GM21723 (cell line): ENCODE measurements around the gene LRRC19.
A peak's percentile ranks its signal among the peaks of the same experiment; 100 is the strongest.

Source experiments
- ATAC-seq: cut with Tn5 transposase; IDR thresholded peaks from one replicate; pipeline ENCODE4 v1.9.1; 2021; ENCODE audit warnings: mild to moderate bottlenecking, moderate library complexity; ENCODE audit not compliant: unreplicated experiment

Gene LRRC19, protein sequence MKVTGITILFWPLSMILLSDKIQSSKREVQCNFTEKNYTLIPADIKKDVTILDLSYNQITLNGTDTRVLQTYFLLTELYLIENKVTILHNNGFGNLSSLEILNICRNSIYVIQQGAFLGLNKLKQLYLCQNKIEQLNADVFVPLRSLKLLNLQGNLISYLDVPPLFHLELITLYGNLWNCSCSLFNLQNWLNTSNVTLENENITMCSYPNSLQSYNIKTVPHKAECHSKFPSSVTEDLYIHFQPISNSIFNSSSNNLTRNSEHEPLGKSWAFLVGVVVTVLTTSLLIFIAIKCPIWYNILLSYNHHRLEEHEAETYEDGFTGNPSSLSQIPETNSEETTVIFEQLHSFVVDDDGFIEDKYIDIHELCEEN

DNA sequence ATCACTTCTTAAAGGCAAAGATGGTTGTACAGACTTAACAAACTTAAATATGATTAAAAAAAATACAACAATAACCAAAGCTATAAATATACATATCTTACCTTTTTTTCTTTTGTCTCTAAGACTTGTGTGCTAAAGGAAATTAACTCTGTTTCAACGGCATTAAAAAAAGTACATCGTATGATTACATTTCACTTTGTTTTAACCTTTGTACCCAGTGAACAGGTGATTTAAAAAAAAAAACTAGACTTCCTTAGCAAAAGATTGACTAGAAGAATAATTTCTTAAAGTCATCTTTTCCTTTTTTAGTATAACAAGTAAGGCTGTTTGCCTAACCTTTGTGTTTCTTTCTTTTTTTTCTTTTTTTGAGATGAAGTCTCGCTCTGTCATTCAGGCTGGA is at the start of gene LRRC19:
LRRC19 (minus strand) TSS at position 182 of the 400 bp plus-strand sequence. CDS start 5,978 bp downstream, outside the sequence.
- no peak for ATAC-seq

DNA sequence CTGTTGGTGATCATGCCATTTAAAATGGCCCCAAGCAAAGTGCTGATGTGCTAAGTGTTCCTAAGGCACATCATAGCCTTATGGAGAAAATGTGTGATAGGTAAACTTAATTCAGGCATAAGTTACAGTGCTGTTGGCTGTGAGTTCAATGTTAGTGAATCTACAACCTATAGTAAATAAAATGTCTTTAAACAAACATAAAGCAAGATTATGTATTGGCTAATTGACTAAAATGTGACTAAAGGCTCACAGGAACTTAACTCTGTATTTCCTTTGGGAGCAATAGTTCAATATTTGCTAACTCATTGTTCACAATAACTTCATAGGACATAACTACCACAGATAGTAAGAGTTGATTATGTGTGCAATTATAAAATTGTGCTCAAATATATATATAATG is 49.4 kb upstream of the LRRC19 start:
- ATAC-seq: no peak

DNA sequence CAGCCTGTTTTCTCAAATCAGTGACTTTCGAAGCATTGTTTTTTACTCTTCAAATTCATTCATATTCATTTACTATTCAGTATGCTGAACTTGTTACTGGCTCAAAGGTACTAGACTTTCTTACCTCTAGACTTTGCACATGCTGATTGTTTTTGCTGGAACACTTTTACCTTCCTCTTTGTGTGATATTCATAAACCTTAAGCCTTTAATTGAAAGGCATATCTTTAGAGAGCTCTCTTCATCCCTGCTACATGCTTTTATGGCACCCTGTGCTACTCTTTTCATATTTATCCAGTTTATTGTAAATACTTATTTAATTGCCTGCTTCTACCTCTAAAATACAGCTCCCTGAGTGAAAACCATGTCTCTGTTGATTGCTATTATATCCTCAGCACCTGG is 48.7 kb upstream of the LRRC19 start:
- no peak for ATAC-seq

DNA sequence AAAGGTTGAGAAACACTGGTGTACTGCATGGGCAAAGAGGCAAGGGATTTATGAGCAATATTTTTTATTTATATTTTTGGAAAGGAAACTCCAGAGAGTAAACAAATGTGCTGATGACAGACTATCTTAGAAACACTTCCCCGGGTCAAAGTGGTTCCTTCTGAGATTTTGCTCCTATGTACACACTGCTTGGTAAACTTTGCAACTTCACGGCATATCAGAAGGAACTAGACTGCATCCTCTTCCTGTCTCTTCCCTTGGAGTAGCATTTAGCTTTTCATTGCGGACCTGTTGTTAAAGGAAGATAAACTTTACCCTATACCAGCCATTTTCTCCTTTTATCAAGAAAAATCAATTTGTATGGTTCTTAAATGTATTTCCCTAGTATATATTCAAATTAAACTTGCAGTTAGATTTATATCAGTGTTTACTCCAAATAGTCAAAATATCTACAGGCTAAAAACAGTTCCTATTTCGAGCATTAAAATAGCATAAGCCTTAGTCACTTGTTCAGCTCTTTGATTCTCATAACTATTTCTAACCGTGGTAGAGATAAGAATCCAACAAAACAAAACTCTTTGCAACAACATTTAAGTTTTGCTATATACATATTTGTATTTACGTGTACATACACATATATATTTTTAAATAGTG is 48.0 kb upstream of the LRRC19 start:
- ATAC-seq: no peak

DNA sequence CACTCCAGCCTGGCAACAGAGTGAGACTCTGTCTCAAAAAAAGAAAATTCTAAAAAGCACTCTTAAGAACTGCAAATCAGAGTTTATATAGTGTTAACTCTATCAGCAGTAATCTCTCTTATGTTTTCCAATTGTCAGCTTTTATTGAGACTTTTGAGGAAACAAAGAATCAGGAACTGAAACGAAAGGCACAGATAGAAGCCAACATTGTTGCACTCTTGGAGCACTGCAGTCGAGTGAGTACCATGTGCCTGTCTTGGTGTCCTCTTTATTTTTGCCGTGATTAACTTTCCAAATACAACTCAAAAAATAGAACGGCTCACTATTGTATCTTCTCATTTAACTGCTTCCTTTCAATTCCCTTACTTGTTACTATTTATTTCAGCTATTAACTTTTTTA is 41.7 kb upstream of the LRRC19 start:
- no peak for ATAC-seq

DNA sequence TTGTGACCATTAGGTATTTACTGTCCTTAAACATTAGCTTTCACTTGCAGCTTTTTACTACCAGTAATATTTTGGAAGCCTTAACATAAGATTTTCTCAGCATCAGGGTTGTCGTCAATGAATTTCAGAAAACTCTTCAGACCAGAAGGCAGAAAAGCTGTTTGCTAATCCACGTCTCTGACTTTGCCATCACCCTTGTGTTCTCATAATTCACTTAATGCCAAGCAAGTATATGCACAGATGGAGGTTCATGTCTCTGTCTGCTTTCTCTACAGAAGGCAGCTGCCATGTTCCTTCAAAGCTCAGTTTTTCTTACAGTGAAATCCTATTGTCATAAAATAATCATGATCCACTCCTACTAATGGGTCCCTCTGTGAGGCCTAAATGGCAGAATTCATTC is 37.7 kb upstream of the LRRC19 start:
- no peak for ATAC-seq

DNA sequence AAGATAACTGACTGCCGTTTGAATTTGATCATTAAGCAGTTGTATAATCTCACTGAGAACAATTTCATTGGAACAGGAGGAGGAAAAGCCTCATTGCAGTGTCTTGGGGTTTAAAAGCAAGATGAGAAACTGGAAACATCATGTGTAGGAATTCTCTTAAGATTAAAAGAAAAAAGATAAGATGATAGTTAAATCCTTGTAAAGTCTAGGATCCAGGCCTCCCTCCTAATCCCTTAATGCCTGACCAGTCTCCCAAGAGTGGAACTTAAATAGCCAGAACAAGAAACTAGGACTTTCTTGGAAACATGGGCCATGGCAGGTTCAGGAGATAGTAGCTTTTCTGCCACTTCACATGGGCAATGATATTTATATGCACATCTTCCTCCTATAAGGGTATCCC is 37.0 kb upstream of the LRRC19 start:
- no peak for ATAC-seq

DNA sequence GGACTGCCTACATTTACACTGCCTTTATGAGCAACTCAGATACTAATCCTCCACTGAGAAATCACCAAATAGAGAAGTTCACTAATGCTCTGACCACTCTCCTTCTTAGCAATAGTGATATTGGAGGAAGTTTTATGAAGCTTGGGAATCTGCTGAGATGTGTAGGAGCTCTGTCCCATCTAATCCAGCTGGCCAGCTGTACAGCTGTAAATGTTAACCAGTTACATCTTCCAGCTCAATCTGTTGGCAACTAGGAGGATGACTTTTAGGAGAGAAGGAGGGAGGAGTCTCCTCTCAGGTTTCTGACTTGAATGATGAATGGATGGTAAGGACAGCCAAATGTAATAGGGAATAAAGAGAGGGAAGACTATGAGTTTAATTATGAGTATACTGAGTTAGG is 36.3 kb upstream of the LRRC19 start:
- no peak for ATAC-seq

DNA sequence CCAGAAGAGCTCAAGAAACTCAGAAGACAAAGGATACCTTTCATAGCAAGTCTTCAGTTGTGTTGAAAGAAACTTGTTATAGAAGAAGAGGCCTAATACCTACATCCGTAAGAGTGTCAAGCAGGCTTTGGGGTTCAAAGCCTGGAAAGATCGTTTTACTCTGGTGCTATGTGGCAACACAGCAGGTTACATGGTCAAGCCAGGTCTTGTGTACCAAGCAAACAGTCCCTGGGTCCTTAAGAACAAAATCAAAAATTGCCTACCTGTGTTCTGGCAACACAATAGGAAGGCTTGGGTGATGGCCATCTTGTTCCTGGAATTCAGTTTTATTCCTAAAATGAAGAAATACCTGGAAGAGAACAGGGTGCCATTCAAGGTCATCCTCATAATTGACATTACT is 32.0 kb upstream of the LRRC19 start:
- no peak for ATAC-seq

DNA sequence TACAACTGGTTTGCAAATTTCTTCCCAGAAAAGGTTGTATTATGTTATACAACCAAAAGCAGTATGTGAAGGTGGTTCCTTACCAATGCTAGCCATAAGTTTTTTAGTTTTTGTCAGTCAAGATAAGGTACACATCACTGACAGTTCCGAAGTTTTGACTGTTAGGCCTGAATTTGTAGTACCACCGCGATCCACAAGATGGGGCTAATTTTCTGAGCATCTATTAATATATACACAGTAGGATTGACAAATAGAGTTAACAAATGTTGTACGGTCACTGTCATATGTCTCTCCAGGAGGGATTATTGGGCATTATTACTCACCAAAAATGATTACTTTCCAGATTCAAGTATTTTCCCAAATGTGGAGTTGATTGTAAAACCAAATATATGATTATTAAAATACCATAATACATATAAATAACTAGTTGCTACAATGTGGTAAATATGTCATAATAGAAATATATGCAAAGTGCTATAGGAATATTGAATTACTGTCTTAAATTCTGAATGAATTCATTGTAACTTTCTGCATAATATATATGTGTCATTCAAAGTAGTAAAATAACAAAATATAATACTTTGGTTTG is 28.4 kb upstream of the LRRC19 start:
- ATAC-seq: peak; percentile 97

DNA sequence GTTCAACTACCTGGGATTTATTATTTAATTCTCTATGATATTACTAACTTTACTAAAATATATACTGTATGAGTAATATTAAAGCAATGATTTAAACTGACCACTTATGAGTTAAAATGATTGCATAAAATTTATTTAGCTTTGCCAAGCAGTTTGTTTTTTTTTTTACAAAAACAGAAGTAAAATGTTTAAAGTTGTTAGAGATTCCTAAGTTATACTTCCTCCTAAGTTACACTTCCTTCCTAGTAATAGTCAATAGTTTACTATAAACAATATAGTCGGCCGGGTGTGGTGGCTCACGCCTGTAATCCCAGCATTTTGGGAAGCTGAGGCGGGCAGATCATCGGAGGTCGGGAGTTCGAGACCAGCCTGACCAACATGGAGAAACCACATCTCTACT is 23.7 kb upstream of the LRRC19 start:
- no peak for ATAC-seq

DNA sequence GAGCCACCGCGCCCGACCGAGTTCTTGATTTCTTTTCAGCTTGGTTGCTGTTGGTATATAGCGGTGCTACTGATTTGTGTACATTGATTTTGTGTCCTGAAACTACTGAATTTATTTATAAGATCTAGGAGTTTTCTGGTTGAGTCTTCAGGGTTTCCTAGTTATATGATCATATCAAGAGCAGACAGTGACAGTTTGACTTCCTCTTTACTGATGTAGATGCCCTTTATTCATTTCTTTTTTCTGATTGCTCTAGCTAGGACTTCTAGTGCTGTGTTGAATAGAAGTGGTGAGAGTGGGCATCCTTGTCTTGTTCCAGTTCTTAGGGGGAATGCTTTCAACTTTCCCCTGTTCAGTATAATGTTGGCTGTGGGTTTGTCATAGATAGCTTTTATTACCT is 17.4 kb upstream of the LRRC19 start:
- no peak for ATAC-seq

DNA sequence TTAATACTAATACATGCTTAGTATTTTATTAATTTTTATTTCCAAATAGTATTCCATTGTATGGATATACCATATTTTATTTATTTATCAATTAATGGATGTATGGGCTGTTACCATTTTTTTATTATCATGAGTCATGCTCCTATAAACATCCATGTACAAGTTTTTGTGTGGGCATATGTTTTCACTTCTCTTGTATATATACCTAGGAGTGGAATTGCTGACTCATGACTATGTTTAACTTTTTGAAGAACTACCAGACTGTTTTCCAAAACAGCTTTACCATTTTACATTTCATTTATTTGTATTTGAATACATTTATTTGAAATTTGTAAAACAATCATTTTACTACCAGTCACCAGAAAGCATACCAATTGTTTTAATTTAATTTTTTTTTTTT is 14.1 kb upstream of the LRRC19 start:
- ATAC-seq: no peak

DNA sequence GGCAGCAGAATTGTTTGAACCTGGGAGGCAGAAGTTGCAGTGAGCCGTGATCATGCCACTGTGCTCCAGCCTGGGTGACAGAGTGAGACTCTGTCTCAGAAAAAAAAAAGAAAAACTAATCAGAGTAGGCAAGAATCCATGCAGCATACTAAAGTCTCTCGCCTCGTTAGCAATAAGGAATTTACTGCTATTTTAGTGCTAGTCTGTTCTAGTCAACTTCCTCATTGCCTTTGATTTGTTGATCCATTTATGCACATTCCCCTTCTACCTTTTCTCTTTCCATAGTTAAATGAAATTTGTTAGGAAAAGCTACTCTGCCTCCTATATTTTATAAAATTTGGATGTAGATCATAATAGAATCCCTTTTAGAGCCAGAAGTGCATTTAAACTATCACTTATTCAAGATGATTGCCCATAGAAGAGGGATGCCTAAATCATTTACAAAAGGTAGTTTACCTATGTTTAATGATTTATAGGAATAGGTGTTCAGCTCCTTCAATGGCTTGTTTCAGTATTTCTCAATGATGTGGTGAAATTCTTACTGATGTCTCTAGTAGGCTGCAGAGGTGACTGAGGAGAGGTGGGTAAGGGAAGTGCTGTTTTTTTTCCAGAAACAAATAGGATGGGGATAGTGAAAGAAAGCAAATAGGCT is 1.9 kb downstream of the LRRC19 start:
- ATAC-seq: no peak

DNA sequence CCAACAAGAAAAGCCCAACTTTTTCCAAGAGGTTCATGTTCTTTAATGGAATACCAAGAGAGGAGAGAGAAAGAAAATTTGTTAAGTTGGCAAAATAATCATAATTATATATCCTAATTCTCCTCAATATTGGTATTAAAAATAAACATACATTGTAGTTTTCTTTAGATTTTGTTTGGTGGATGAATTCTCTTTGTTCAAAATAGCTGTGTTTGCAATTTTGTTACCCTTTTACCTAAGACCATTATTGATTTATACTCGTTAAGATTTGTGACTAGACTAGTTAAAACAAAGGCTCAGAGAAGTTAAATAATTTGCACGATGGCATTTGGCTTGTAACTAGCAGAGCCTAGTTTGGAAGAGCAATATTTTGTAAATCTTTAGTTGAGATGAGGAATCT is 9.7 kb downstream of the LRRC19 start:
- ATAC-seq: no peak

DNA sequence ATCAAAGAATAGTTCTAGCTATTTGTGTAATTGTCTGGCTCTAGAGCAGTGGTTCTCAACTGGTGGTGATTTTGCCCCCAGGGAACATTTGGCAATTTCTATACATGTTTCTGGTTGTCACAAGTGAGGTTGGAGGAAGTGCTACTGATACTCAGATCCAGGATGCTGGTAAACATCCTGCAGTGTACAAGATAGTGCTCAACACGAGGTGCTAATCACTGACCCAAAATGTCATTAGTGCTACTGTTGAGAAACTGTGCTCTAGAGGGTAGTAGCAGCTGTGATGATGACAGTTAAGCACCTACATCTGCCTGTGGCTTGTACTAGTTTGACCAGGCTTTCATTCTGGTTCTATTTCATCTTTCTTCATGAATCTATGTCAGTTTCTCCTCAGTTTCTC is 22.1 kb downstream of the LRRC19 start:
- peak; percentile 62 for ATAC-seq

DNA sequence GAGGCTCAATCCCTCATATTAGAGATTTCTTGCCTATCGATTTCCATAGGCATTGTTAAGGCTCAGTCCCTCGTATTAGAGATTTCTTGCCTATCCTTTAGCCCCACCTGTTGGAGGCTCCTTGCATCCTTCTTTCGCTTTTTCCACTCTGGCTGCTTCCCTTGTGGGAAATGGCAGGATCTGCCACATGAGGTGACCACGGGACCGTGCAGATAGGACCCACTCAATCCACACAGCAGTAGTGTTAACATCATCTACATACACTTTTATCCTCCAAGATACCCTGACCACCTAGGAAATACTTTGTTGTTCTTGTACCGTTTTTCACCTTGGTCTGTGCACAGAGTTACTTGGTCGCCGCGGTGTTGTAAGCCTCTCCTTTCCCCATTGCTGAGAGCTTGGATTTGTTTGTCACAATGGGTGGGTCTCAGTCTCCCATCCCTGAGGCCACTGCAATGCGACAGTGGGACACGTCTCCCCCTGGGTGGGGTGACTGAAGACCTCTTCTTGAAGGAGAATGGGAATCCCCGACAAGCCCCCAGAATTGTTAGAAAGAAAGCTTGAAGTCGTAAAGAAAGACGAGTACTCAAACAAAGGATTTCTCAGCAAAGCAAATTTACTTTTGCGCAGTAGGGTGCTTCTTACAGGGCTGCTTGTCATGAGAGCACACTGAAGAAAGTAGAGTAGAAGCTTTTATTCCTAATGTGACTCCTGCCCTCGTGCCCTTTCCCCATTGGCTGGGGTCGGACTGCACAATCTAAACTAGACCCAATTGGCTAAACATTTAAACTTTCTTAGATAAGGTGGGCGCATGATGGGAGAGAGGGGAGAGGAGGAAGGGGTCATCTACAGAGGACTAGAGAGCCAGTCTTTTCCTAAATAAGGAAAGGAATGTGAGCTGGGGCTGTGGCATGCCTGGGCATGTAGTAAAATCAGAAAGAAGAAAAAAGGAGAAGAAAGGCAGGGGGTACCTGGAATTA is 29.5 kb downstream of the LRRC19 start:
- ATAC-seq: no peak

DNA sequence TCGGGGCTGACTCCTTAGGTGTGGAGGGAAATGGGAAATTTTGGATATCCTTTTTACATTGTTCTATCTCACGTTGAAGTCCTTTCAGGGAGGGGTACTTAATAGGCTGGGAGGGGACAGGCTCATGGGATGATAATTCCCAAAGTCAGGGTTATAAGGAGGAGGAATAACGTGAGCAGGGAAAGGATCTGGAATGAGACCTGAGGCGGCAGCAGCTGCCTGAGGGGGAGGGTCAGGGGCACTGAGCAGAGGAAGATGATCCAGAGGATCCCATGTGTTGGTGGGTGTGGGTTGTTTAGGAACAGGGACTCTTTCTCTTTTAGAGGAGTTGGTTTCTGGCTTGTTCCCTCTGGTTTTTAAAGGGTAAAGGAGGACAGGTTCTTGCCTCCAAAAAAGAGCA is 30.5 kb downstream of the LRRC19 start:
- no peak for ATAC-seq

DNA sequence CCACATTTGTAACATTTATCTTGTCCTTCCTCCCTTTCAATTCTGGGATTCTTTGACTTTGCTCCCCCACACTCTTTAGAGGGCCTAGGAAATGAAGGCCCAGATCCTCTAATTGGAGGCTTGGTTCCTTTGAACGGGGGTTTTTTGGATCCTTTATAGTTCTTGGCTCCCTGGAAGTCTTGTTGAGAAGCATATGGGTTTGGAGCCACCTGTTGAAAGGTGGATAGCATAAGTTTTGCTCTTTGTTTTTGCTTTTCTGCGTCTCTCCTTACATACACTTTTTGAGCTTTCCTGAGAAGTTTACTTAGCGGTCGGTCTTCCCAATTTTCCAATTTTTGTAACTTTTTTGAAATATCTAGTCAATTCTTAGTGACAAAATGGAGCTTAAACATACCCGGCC is 31.5 kb downstream of the LRRC19 start:
- ATAC-seq: no peak

DNA sequence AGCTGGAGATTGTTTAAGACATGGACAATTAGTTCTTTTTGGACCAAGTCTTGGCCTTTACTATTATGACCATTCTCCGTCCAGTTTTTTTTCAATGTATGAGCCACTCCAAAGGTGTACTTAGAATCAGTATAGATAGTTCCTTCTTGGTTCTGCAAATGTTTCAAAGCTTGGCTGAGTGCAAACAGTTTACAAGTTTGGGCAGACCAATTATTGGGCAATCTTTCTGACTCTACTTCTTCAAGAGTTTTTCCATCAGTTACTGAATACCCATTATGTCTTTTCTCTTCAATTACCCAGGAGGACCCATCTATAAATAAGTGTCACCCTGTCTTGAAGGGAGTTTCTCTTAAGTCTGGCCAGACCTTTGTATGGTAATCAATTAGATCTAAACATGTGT is 33.8 kb downstream of the LRRC19 start:
- no peak for ATAC-seq

DNA sequence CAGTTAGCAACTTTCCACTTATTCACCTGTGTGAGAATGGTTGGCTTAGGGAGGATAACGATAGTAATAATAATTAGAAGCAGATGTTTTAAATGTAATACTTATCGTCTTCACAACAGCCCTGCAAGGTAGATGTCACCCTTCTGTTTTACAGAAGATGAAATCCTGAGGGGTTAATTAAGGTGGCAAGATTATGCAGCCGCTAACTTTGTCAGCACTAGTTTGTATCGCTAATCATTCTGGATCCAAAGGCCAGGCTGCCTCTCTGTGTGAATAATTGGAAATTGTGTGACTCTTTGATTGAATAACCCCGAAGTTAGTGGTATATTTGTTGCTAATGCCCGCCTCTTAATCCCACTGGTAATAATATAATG is 48.6 kb downstream of the LRRC19 start:
- no peak for ATAC-seq
